Measurements from ENCODE around the gene RASSF3.
A peak's percentile ranks its signal among the peaks of the same experiment; 100 is the strongest.

RASSF3 gene

DNA sequence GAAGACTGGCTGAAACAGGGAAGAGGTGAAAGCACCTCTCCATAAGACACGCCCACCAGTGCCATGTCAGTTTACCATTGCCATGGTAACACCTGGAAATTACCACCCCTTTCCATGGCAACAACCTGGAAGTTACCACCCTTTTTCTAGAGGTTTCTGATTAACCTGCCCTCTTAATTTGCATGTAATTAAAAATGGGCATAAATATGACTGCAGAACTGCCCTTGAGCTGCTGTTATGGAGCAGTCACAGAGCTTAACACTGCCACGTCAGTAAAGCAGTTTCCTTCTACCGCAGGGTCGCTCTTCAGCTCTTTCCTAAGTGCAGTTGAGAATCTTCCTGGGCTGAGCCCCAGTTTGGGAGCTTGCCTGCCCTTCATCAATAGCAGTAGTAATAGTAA lies 55.2 kb downstream of the RASSF3 start:
- TF ChIP-seq, protein P1, sequence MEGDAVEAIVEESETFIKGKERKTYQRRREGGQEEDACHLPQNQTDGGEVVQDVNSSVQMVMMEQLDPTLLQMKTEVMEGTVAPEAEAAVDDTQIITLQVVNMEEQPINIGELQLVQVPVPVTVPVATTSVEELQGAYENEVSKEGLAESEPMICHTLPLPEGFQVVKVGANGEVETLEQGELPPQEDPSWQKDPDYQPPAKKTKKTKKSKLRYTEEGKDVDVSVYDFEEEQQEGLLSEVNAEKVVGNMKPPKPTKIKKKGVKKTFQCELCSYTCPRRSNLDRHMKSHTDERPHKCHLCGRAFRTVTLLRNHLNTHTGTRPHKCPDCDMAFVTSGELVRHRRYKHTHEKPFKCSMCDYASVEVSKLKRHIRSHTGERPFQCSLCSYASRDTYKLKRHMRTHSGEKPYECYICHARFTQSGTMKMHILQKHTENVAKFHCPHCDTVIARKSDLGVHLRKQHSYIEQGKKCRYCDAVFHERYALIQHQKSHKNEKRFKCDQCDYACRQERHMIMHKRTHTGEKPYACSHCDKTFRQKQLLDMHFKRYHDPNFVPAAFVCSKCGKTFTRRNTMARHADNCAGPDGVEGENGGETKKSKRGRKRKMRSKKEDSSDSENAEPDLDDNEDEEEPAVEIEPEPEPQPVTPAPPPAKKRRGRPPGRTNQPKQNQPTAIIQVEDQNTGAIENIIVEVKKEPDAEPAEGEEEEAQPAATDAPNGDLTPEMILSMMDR (IDR thresholded peaks at IDR 0.05; ENCODE audit: extremely low read depth, missing control alignments): no peak
- no peak for DNase-seq (ENCODE audit: low spot score)

GRCh38 chr12:64666054-64666914 lies 56.0 kb downstream of the RASSF3 start:
- TF ChIP-seq, protein P1 (IDR thresholded peaks at IDR 0.05; ENCODE audit: extremely low read depth, missing control alignments): no peak
- DNase-seq (ENCODE audit: low spot score): no peak

- TF ChIP-seq, protein P1 (IDR thresholded peaks at IDR 0.05; ENCODE audit: extremely low read depth, missing control alignments): no peak
- DNase-seq (ENCODE audit: low spot score): no peak
Observed at GRCh38 chr12:64667793-64668192, 57.5 kb downstream of the RASSF3 start.

DNA sequence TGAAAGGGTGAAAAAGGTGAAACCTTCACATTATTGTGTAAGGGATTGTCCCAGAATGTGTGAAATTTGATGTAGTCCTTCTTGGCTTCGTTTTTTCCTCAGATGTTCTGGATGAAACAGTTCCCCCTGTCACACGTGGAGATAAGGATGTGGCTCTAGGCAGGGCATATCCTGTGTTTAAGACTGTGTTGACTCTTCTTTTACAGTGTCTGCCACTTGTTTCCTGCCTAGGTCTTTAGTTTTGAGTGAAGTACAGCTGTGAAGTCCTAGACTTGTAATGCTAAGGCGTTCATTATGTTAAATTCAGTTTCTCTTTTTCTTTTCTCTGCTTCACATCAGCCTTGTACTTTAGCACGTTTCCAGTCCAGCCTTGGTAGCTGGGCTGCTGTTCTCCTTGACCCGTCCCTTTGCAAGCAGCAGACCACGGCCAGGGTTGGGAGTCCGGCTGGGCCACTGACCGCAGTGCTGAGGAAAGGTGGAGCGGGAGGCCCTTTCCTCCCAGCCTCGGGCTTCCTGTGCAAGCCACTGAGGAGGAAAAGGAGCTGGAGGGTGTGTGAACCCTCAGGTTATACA lies 59.1 kb downstream of the RASSF3 start:
- DNase-seq (ENCODE audit: low spot score): peak; percentile 46
- TF ChIP-seq, protein P1 (IDR thresholded peaks at IDR 0.05; ENCODE audit: extremely low read depth, missing control alignments): no peak

DNA sequence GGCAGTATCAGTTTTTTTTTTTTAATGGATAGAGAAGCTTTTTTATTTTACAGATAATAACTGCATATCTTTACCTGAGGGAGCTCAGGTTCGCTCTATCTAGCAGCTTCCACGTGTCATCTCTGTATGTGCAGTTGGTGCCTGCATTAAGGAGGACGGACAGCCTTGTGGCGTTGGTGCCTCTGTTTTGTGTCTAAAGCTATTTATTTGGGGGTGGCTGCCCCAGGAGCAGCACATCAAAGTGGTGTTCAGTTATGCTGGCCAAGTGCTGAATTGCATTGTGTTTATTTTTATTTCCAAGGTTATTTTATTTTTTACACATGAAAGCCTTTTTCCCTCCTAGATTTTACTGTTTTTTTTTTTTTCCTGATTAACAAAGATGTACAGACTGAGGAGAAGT lies 59.7 kb downstream of the RASSF3 start:
- TF ChIP-seq, protein P1 (IDR thresholded peaks at IDR 0.05; ENCODE audit: extremely low read depth, missing control alignments): no peak
- no peak for DNase-seq (ENCODE audit: low spot score)

- DNase-seq (ENCODE audit: low spot score): no peak
- TF ChIP-seq, protein P1 (IDR thresholded peaks at IDR 0.05; ENCODE audit: extremely low read depth, missing control alignments): no peak
Observed at GRCh38 chr12:64670919-64671639, 60.8 kb downstream of the RASSF3 start.

GRCh38 chr12:64671681-64672080 lies 61.4 kb downstream of the RASSF3 start:
- TF ChIP-seq, protein P1 (IDR thresholded peaks at IDR 0.05; ENCODE audit: extremely low read depth, missing control alignments): no peak
- no peak for DNase-seq (ENCODE audit: low spot score)

All from GM20000 (cell line).